Measurements from ENCODE around the gene LRRC75A.
A peak's percentile ranks its signal among the peaks of the same experiment; 100 is the strongest.

Gene LRRC75A

DNA sequence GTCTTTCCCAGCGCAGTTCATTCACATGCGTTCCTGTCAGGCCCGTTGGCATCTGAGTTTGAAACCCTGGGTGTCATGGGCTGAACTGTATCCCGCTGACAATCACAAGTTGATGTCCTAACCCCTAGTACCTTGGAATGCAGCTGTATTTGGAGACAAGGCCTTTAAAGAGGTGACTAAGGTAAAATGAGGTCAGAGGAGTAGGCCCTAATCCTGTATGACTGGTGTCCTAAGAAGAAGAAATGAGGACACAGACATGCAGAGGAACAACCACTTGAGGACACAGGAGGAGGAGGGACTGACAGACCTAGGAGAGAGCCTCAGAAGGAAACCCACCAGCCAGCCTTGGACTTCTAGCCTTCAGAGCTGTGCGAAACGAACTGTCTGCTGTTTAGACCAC, 43.5 kb downstream of the LRRC75A start:
- TF ChIP-seq, protein P1, sequence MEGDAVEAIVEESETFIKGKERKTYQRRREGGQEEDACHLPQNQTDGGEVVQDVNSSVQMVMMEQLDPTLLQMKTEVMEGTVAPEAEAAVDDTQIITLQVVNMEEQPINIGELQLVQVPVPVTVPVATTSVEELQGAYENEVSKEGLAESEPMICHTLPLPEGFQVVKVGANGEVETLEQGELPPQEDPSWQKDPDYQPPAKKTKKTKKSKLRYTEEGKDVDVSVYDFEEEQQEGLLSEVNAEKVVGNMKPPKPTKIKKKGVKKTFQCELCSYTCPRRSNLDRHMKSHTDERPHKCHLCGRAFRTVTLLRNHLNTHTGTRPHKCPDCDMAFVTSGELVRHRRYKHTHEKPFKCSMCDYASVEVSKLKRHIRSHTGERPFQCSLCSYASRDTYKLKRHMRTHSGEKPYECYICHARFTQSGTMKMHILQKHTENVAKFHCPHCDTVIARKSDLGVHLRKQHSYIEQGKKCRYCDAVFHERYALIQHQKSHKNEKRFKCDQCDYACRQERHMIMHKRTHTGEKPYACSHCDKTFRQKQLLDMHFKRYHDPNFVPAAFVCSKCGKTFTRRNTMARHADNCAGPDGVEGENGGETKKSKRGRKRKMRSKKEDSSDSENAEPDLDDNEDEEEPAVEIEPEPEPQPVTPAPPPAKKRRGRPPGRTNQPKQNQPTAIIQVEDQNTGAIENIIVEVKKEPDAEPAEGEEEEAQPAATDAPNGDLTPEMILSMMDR (IDR thresholded peaks at IDR 0.05; ENCODE audit: low read depth, low read length): no peak
- H3K4me3 ChIP-seq (ENCODE audit: low read depth, low read length): no peak overlapping the region
- peak; percentile 43 for DNase-seq (ENCODE audit: low read depth)

DNA sequence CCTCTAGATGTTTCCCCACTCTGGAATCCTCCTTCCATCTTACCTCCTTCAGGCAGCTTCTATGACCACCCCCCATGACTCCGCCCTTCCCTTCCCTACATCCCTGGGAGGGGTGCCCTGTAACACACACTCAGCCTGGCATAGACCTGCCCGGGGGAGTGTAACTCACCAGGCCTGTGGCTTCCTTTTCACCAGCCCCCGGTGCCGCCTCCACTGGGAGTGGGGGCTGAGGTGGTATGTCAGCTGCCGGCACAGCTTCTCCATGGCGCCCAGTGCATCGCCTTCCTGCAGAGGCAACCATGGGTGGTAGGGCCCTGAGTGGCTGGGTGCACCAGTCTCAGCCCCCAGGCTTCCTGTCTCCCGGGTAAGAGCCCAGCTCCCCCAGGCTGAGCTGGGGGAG, 44.3 kb downstream of the LRRC75A start:
- no peak overlapping the region for H3K4me3 ChIP-seq (ENCODE audit: low read depth, low read length)
- DNase-seq (ENCODE audit: low read depth): peak; percentile 79
- TF ChIP-seq MYC (IDR thresholded peaks at IDR 0.05; ENCODE audit: low read depth, low read length) (no peak), POLR2A (IDR thresholded peaks at IDR 0.05; ENCODE audit: extremely low read depth, insufficient read length) (peak; percentile 11)

DNA sequence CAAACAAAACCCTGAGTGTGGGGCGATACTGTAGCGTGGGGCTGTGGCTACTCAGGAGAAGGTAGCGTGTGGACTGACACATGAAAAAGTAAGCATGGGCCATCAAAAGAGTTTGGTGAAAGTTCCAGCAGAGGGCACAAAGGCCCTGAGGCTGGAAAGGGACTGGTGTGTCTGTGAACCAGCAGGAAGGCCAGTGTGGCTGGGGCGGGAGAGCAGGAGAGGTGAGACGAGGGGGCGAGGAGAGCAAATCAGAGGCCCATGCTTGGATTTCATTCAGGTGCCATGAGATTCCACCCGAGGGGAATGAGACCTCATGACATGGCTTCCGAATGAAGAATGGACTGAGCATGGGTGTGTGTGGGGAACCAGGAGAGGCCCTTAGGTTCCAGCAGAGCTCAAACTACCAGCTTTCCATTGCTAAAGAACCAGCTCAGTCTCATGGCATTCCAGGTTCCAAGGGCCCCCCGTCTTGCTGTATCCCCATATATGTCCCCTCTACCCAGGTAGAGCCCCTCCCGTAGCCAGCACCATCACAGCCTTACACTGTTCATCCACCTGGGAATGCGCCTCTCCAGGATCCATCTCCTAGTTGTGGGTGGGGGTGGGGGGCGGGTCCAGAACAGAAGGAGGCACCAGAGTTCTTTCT, 45.5 kb downstream of the LRRC75A start:
- peak; percentile 65 for DNase-seq (ENCODE audit: low read depth)

DNA sequence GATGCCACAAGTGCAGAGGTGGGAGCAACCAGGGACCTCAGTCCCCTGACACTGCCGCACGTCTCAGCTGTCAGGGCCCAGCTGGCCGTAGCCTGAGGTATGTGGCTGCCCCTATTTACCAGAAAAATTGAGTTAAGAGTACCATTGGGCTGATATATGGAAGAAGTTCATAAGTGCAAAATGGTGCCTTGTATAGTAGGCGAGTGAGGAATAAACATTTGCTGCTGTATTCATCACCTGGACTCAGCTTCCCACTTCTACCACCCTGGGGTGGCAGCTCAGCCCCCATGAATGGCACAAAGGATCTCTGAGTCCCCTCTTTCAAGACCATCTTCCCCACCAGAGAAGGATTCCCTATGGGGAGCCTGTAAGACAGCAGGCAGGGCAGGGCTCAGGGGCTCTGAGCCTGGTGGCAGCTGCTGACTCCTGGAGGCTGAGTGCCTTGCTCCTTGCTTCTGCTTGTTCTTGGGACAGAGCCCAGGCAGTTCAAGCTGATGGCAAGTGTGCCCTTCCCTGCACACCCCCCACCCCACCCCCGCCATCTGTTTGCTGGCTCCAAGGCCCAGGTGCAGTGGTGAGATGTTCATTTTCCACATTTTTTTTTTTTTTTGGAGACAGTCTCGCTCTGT, 47.6 kb downstream of the LRRC75A start:
- DNase-seq (ENCODE audit: low read depth): peak; percentile 61
- H3K4me3 ChIP-seq (ENCODE audit: low read depth, low read length): peak overlapping the region; percentile 12
- TF ChIP-seq POLR2A (IDR thresholded peaks at IDR 0.05; ENCODE audit: extremely low read depth, insufficient read length) (peak; percentile 35), MYC (IDR thresholded peaks at IDR 0.05; ENCODE audit: low read depth, low read length) (no peak)
- TF ChIP-seq, protein P1 (IDR thresholded peaks at IDR 0.05; ENCODE audit: low read depth, low read length): no peak
- TF ChIP-seq, protein P2, sequence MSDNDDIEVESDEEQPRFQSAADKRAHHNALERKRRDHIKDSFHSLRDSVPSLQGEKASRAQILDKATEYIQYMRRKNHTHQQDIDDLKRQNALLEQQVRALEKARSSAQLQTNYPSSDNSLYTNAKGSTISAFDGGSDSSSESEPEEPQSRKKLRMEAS (IDR thresholded peaks at IDR 0.05; ENCODE audit: low read depth, low read length): no peak

More for the DNA sequence above, 45.5 kb downstream of the LRRC75A start:
- no peak overlapping the region for H3K4me3 ChIP-seq (ENCODE audit: low read depth, low read length)
- TF ChIP-seq, protein P2 (IDR thresholded peaks at IDR 0.05; ENCODE audit: low read depth, low read length): no peak
- TF ChIP-seq POLR2A (IDR thresholded peaks at IDR 0.05; ENCODE audit: extremely low read depth, insufficient read length) (no peak), MYC (IDR thresholded peaks at IDR 0.05; ENCODE audit: low read depth, low read length) (no peak)
- TF ChIP-seq, protein P1 (IDR thresholded peaks at IDR 0.05; ENCODE audit: low read depth, low read length): peak; percentile 9

DNA sequence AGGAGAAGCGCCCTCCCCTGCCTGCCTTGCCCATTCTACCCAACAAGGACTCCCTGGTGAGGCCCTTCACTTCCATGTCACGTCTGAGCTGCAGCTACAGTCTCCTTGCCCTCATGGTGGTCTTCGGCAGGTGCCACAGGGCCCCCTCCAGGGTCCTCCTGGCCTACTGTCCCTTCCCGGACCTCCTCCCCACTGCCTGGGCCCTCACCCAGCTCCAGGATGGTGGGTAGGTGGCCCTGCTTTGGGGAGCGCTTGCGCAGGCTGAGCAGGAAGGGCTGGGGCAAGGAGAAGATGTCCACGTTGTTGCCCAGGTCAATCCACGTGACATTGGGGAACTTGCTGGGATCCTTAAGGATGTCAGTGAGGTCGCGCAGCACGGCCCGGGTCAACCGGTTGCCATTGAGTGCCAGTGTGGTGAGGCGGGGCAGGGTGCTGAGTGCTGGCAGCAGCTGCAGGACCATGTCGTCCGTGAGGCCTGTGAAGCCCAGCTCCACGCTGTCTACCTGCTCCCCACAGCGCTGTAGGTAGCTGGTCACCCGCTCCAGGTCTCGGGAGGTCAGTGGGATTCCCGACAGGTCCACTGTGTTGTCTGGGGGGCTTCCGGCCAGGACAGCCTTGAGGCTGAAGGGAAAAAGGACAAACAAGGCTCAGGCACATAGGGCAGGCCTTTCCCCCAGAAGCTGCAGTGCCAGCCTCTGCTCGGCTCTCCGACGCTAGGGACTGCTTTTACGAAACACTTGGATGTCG, 48.3 kb downstream of the LRRC75A start:
- peak overlapping the region; percentile 69 for H3K4me3 ChIP-seq (ENCODE audit: low read depth, low read length)
- peak; percentile 50 for DNase-seq (ENCODE audit: low read depth)
- TF ChIP-seq, protein P2 (IDR thresholded peaks at IDR 0.05; ENCODE audit: low read depth, low read length): no peak
- TF ChIP-seq, protein P1 (IDR thresholded peaks at IDR 0.05; ENCODE audit: low read depth, low read length): no peak
- TF ChIP-seq MYC (IDR thresholded peaks at IDR 0.05; ENCODE audit: low read depth, low read length) (no peak), POLR2A (IDR thresholded peaks at IDR 0.05; ENCODE audit: extremely low read depth, insufficient read length) (no peak)
